Measurements from ENCODE around the gene CARD10. TPM values are rescaled to one million over a fixed set of nuclear protein-coding genes. Genes with fewer than 3 reads are reported as not detected.

CARD10 gene
- total and polyA plus RNA-seq, 2 of the 13 experiments (the other 11 are each of a cell fraction or from before 2014, with no cell fraction given) = 35.2 to 55.8 TPM

DNA sequence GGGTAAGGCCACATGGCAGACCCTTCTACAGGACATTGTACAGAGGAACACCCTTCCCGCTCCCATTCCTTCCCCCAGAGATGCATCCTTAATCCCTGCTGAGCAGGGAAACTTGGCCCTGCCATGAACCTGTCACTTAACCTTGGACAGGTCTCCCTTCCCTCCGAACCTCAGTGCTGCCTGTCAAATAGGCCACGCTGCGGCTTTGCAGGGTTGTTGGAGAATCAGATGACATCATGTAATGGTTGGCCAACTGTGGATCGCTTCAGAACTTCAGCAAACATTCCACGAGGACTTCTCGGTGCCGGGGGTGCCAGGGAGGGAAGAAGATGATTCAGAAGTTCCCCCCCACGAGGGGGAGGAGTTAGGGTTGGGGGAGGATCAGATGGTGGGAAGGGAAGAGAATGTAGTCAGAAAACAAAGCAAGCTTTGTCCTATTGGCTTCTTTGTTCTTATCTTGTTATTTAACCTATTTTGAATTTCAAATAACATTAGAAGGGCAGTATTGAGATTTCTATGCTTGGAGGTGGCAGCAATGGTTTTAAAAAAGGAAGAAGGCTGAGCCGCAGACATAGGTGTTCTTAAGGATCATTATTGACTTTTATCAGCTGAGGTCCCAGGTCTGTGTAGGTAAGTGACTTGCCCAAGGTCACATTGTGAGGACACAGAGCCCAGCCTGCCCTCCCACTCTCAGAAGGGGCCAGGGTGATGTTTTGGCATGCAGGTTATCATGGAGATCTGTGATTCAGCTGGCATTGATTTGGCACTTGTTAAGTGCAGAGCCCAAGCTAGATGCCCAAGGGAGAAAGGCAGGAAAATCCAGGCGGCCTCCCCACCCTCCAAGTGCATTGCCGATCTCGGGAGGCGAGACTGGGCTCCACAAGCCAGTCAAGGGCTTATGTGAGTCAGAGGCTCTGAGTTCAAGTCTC lies 44.2 kb upstream of the CARD10 start (continued):
- no peak for TF ChIP-seq ZNF513 (CRISPR knock-in tag; conservative IDR thresholded peaks at IDR 0.05)
- TF ChIP-seq CEBPZ (IDR thresholded peaks at IDR 0.05; ENCODE audit: low read length) = no peak
- no peak for TF ChIP-seq NFIB (CRISPR knock-in tag; IDR thresholded peaks at IDR 0.05; ENCODE audit: borderline replicate concordance)
- no peak for TF ChIP-seq BRCA1 (CRISPR knock-in tag; IDR thresholded peaks at IDR 0.05)
- no peak for TF ChIP-seq ZNF576 (CRISPR knock-in tag; IDR thresholded peaks at IDR 0.05)
- no peak for TF ChIP-seq ZNF30 (CRISPR knock-in tag; IDR thresholded peaks at IDR 0.05)
- TF ChIP-seq MLXIP (CRISPR knock-in tag; IDR thresholded peaks at IDR 0.05; ENCODE audit: borderline replicate concordance) = no peak
- no peak for TF ChIP-seq PCBP1 (IDR thresholded peaks at IDR 0.05; ENCODE audit: borderline replicate concordance, low read depth, low read length)
- TF ChIP-seq ZNF644 (CRISPR knock-in tag; IDR thresholded peaks at IDR 0.05; ENCODE audit: low read depth) = 0 out of 2 replicates have a peak, but pooled peaks have one; percentile 18
- no peak for TF ChIP-seq HNF1A (IDR thresholded peaks at IDR 0.05; ENCODE audit: low read depth)
- TF ChIP-seq HNF1A (CRISPR knock-in tag; IDR thresholded peaks at IDR 0.05; ENCODE audit: borderline replicate concordance) = no peak; the same call in 1 of the 2 replicates
- TF ChIP-seq JUN (CRISPR knock-in tag; IDR thresholded peaks at IDR 0.05) = peak; percentile 66
- TF ChIP-seq CEBPG (CRISPR knock-in tag; IDR thresholded peaks at IDR 0.05) = peak; percentile 79

All from HepG2 (cell line).